Liver (tissue), 3 donors: ENCODE measurements around the gene UXS1.

Experiments
- EGR1 ChIP-seq, 2 donors: IDR thresholded peaks; 2 replicates each; pipeline ENCODE4 v1.6.1; 2016 to 2018; ENCODE audit warnings: antibody characterized with exemption in 2 of 2, low read depth in 2 of 2
- FOXA1 ChIP-seq: IDR thresholded peaks from 2 replicates; pipeline ENCODE4 v1.6.1; 2016; ENCODE audit warnings: antibody characterized with exemption
- GABPA ChIP-seq, 2 donors: IDR thresholded peaks in 1 of 2; conservative IDR thresholded peaks in 1 of 2; 2 replicates each; pipeline ENCODE4 v1.6.1; 2016; ENCODE audit warnings: antibody characterized with exemption in 2 of 2, mild to moderate bottlenecking in 1 of 2, moderate library complexity in 1 of 2
- HNF4A ChIP-seq, 2 donors: conservative IDR thresholded peaks; 2 replicates each; pipeline ENCODE4 v1.6.1; 2016; ENCODE audit warnings: antibody characterized with exemption in 2 of 2, mild to moderate bottlenecking in 2 of 2
- MAX ChIP-seq: IDR thresholded peaks from 2 replicates; pipeline ENCODE4 v1.6.1; 2016; ENCODE audit warnings: antibody characterized with exemption
- RAD21 ChIP-seq, 2 donors: IDR thresholded peaks; 2 replicates each; pipeline ENCODE4 v1.6.1; 2016; ENCODE audit warnings: antibody characterized with exemption in 2 of 2, mild to moderate bottlenecking in 2 of 2
- SP1 ChIP-seq: IDR thresholded peaks from 2 replicates; pipeline ENCODE4 v1.6.1; 2018; ENCODE audit warnings: antibody characterized with exemption, mild to moderate bottlenecking
- TAF1 ChIP-seq: conservative IDR thresholded peaks from 2 replicates; pipeline ENCODE4 v1.6.1; 2016; ENCODE audit warnings: antibody characterized with exemption, mild to moderate bottlenecking
- YY1 ChIP-seq: IDR thresholded peaks from 2 replicates; pipeline ENCODE4 v1.6.1; 2016; ENCODE audit warnings: antibody characterized with exemption, mild to moderate bottlenecking
- TF ChIP-seq, protein P1 (sequence below): IDR thresholded peaks from 2 replicates; pipeline ENCODE4 v1.6.1; 2016; ENCODE audit warnings: antibody characterized with exemption, mild to moderate bottlenecking
- TF ChIP-seq, protein P2 (sequence below): fragments of 150-350 bp; IDR thresholded peaks from 2 replicates; pipeline ENCODE4 v1.5.1; 2017; ENCODE audit warnings: improper control_type of control experiment, low read depth, low read length; ENCODE audit not compliant: missing input control
- TF ChIP-seq, protein P3 (sequence below): IDR thresholded peaks from 2 replicates; pipeline ENCODE4 v1.6.1; 2016; ENCODE audit warnings: antibody characterized with exemption
- TF ChIP-seq, protein P4 (sequence below): IDR thresholded peaks from 2 replicates; pipeline ENCODE4 v1.6.1; 2016; ENCODE audit warnings: antibody characterized with exemption
- donor health status: healthy.
- donor health status: healthy.

- TF ChIP-seq TAF1: no peak
- TF ChIP-seq, protein P1, sequence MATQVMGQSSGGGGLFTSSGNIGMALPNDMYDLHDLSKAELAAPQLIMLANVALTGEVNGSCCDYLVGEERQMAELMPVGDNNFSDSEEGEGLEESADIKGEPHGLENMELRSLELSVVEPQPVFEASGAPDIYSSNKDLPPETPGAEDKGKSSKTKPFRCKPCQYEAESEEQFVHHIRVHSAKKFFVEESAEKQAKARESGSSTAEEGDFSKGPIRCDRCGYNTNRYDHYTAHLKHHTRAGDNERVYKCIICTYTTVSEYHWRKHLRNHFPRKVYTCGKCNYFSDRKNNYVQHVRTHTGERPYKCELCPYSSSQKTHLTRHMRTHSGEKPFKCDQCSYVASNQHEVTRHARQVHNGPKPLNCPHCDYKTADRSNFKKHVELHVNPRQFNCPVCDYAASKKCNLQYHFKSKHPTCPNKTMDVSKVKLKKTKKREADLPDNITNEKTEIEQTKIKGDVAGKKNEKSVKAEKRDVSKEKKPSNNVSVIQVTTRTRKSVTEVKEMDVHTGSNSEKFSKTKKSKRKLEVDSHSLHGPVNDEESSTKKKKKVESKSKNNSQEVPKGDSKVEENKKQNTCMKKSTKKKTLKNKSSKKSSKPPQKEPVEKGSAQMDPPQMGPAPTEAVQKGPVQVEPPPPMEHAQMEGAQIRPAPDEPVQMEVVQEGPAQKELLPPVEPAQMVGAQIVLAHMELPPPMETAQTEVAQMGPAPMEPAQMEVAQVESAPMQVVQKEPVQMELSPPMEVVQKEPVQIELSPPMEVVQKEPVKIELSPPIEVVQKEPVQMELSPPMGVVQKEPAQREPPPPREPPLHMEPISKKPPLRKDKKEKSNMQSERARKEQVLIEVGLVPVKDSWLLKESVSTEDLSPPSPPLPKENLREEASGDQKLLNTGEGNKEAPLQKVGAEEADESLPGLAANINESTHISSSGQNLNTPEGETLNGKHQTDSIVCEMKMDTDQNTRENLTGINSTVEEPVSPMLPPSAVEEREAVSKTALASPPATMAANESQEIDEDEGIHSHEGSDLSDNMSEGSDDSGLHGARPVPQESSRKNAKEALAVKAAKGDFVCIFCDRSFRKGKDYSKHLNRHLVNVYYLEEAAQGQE: no peak
- TF ChIP-seq, protein P2, sequence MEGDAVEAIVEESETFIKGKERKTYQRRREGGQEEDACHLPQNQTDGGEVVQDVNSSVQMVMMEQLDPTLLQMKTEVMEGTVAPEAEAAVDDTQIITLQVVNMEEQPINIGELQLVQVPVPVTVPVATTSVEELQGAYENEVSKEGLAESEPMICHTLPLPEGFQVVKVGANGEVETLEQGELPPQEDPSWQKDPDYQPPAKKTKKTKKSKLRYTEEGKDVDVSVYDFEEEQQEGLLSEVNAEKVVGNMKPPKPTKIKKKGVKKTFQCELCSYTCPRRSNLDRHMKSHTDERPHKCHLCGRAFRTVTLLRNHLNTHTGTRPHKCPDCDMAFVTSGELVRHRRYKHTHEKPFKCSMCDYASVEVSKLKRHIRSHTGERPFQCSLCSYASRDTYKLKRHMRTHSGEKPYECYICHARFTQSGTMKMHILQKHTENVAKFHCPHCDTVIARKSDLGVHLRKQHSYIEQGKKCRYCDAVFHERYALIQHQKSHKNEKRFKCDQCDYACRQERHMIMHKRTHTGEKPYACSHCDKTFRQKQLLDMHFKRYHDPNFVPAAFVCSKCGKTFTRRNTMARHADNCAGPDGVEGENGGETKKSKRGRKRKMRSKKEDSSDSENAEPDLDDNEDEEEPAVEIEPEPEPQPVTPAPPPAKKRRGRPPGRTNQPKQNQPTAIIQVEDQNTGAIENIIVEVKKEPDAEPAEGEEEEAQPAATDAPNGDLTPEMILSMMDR: no peak
- TF ChIP-seq YY1: no peak
- no peak for TF ChIP-seq GABPA (IDR thresholded peaks at IDR 0.05 in 1 of 2, conservative IDR thresholded peaks at IDR 0.05 in 1 of 2)
- TF ChIP-seq MAX: no peak
- TF ChIP-seq, protein P3, sequence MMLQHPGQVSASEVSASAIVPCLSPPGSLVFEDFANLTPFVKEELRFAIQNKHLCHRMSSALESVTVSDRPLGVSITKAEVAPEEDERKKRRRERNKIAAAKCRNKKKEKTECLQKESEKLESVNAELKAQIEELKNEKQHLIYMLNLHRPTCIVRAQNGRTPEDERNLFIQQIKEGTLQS: no peak
- no peak for TF ChIP-seq HNF4A (conservative IDR thresholded peaks at IDR 0.05)
- TF ChIP-seq FOXA1: no peak
- TF ChIP-seq SP1: no peak
- TF ChIP-seq, protein P4, sequence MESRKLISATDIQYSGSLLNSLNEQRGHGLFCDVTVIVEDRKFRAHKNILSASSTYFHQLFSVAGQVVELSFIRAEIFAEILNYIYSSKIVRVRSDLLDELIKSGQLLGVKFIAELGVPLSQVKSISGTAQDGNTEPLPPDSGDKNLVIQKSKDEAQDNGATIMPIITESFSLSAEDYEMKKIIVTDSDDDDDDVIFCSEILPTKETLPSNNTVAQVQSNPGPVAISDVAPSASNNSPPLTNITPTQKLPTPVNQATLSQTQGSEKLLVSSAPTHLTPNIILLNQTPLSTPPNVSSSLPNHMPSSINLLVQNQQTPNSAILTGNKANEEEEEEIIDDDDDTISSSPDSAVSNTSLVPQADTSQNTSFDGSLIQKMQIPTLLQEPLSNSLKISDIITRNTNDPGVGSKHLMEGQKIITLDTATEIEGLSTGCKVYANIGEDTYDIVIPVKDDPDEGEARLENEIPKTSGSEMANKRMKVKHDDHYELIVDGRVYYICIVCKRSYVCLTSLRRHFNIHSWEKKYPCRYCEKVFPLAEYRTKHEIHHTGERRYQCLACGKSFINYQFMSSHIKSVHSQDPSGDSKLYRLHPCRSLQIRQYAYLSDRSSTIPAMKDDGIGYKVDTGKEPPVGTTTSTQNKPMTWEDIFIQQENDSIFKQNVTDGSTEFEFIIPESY: no peak
- TF ChIP-seq EGR1 (IDR thresholded peaks at IDR 0.05; ENCODE audit: low read depth in 2 of 2): no peak
- TF ChIP-seq RAD21 (IDR thresholded peaks at IDR 0.05): no peak
Measured at GRCh38 chr2:106219813-106220212, 25.7 kb upstream of the UXS1 start.
